Tongue (tissue), 2 donors: ENCODE measurements around the gene PUS10. TPM values are rescaled to one million over a fixed set of nuclear protein-coding genes. Genes with fewer than 3 reads are reported as not detected.

ENCODE experiments used
- DNase-seq: peaks from one replicate; pipeline ENCODE4 v3.0.0-alpha.2; 2015
- total RNA-seq: library from RNA; depleted of rRNA; stranded (reverse); fragments of >200 nt; gene quantifications from one replicate; pipeline ENCODE4 v1.2.3, GENCODE V29; 2014

The PUS10 gene
- total RNA-seq, 1 donor from 2014 or later = 8.2 TPM

DNA sequence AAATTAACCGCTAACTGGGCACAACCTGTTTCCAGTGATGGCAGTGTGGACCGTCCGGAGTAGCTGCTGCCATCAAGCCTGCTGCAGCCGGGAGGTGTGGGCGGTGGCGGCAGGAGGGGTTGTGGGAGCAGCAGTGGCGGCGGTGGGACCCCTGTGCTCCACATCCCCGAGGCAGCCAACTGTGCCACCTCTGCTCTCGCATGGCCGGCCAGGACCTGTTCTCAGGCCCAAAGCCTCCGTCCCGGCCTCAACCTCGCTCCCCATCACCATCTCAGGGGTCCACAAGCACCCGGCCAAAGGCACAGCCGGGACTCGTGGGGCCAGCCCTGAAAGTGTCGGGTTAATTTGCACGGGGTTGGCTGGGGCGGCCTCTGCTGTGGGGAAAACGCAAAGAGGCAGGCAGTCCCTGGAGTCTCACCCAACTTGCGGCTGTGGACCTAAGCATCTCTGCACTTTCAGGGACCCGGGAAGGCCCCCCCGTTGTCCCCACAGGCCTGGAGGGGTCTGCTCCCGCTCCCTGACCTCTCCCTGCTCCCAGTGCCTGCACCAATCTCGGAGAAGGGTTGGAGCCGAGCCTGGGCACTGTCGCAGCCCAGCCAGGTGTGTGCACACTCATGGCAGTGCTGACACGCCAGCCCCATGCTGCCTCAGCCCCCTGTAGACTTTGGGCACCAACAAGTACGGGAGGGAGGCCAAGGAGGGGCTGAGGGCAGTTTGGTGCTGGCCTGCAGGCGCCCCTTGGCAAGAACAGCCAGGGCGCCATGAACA lies 45.0 kb downstream of the PUS10 start:
- no peak for DNase-seq

DNA sequence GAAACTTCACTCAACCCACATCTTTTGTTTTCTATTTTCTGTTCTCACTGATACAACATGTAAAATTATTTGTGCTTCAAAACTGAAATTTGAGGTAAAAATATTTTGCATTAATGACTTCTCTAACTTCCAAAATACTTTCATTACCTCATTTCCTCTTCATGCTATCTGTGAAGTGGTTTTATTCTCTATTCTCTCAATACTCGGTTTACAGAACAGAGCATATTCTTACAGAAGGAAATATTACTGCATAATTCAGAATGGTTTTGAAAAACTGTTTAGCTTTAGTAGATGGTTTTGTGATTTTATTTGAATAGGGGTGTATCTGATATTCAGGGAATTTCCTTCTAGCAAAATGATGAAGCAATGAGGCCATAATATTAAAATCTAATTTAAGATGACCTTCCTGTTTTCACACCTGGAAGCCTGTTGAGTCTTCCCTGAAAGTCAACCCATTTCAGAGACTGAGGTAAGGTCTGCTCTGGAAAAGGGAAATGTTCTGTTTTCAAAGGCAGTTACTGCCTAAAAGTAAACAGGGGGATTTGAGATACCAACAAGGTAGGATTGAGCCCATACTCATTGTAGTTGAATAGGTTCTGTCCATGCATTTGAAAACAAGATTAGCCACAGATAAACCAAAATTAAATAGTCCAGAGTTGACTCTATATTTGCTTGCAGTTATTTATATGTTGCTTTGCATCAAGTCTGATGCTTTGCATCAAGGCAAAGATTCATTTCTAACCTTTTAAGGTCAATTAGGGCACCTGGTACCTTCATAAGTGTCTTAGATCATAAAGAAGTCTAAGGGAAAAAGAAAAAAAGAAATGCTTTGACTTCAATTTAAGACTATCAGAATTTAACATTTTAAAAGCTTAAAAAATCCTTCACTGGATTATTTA lies 51.3 kb downstream of the PUS10 start:
- no peak for DNase-seq

- DNase-seq = no peak
Measured at GRCh38 chr2:60965499-60965785, 52.6 kb downstream of the PUS10 start.

GRCh38 chr2:60964651-60965498 lies 53.2 kb downstream of the PUS10 start:
- no peak for DNase-seq

GRCh38 chr2:60963190-60963589 lies 54.9 kb downstream of the PUS10 start:
- peak; percentile 11 for DNase-seq

- DNase-seq = no peak
Measured at GRCh38 chr2:60962528-60962927, 55.5 kb downstream of the PUS10 start.

DNA sequence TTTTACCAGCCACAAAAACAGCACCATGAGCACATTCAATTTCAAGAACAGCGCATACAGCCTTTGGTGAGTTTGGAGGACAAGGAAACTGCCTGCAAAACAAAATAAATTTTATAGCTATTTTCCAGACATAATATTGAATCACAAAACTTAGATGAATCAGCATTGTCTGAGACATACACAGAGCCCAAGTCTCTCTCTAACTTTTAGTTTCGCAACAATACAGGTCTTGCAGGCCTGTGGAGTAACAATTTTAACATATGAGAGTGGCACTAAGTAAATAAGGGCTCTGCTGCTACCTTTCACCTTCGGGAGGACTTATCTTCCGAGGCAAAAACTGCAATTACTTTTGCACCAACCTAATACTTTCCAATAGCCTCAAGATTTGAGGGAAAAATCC lies 56.6 kb downstream of the PUS10 start:
- no peak for DNase-seq

DNA sequence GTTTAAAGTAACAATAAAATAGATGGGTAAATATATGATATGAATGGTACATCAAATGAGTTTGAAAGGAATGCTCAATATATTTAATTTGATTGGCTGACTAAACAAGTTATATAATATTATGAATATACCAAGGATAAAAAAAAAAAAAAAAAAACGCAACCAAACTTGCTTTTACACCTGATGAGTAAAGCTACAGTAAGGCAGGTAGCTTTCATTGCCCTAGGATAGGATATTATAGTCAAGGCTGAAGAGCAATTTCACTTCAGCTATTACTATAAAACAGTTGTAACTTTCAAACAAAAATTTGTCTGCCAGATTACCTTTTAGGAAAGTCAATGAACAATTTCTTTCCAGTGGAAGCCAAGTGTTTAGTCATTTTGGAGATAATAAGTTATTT lies 57.3 kb downstream of the PUS10 start:
- DNase-seq = no peak

GRCh38 chr2:60959501-60959900 lies 58.6 kb downstream of the PUS10 start:
- DNase-seq = no peak

DNA sequence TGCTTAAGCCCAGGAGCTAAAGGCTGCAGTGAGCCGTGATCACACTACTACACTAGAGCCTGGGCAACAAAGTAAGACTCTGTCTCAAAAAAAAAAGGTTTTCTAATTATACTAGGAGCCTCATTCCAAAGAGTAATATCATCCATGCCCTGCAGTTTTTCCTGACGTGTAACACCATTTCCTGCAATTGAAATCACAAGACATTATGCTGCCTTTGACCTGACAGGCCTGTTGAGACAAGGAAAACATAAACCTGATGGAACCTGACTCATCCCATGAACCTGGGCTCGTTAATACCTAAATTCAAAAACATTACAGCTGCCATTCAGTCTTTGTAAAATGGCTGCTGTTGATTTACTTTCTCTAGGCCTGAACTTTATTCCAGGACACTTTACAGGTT lies 59.3 kb downstream of the PUS10 start:
- no peak for DNase-seq

GRCh38 chr2:60958361-60958760 lies 59.7 kb downstream of the PUS10 start:
- no peak for DNase-seq

DNA sequence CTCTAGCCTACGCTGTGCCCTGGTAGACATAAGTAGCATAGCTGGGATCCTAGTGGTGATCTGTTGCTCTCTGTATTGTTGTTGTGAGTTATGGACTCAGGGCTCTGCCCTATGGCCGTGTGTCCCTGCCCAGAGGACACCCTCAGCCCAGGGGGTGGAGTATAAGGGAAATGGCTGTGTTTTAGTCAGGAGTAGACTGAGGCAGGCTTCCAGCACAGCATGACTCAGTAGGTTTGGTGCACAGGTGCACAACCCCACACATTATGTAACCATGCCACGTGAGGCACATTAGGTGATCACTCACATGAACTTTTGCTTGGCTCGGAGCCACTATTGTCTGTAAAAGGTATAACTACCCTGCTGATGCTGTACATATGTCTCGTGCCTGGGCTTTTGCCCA lies 60.4 kb downstream of the PUS10 start:
- no peak for DNase-seq

DNA sequence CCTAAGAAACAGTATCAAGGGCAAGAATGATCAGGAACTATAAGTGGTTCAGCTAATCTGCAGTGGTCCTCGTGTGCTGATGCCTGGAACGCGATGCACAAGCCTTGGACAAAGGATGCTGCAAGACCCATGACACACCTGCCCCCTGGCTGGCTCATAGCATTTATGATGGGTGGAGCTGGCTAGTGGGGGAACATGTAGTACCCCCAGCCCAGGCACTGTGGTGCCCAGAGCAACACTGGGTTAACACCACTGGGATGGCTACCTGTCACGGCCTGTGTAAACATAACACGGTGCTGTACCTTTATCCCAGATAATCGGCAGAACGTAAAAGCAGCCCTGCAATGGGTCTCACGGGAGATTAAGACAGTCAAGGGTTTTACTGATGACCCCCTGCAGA lies 60.8 kb downstream of the PUS10 start:
- no peak for DNase-seq

- DNase-seq = no peak
Measured at GRCh38 chr2:60954139-60954538, 63.9 kb downstream of the PUS10 start.

GRCh38 chr2:60948926-60949579 lies 69.0 kb downstream of the PUS10 start:
- no peak for DNase-seq

DNA sequence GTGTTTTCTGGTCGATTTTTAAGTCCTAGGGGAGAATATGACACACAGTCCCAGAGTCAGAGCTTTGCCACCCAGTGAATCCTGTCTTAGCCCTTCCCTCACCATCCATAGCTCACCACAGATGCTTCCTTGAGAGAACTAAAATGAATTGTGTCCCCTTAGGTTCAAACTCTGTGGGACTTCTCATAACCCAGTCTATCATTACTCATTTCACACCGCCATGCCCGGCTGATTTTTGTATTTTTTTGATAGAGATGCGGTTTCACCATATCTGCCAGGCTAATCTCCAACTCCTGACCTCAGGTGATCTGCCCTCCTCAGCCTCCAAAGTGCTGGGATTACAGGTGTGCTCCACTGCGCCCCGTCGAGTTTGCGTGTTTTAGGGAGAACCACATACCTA lies 69.9 kb downstream of the PUS10 start:
- DNase-seq = no peak

GRCh38 chr2:60947056-60947455 lies 71.0 kb downstream of the PUS10 start:
- DNase-seq = no peak

DNA sequence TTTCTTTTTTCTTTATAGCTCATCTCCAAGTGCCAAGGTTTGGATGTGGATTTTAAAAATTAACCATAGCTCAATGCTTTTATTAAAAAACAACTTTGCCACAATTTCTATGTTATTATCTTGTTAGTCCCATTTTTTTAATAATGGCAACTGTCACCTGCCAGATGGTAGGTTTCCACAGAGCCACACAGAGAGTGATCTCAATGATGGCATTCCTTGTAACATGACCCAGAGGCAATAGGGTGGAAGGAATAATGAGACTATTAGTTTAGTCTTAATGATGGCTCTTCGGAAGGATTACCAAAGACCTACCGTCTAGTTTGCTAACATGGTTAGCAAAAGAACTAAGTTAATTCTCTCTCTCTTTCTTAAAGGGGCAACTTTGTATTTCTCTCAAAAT lies 72.7 kb downstream of the PUS10 start:
- no peak for DNase-seq

DNA sequence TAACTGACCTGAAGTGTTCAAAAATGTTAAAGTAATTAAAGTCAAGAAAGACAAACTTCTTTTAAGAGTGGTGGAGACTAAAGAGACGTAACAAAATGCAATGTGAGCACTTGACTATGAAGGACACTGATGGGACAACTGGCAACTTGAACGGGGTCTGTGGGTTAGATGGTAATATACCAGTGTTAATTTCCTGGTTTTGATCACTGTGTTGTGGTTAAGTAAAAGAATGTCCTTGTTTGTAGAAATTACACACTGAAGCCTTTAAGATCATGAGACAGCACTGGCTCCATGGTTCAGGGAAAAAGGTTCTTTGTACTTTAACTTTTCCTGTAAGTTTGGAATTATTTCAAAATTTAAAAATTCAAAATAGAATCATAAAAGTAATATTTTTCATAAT lies 78.4 kb downstream of the PUS10 start:
- DNase-seq = no peak

DNA sequence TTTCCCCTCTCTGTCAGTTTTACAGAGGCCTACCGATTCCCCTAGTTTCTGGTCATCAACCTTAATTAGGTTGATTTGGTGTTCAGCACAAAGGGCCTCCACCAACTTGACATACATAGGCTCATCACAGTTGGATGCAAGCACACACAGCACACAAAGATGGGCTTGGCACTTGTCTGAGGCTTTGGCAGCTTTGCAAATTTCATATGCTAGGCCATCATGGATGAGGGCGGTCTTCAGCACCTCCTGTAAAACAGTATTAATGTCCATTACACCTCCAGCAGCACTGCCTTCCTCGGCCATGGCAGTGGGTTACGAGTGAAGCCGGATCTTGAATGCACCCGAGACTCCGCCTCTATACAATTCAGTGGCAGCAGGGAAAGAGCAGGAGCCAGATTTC lies 79.8 kb downstream of the PUS10 start:
- no peak for DNase-seq

DNA sequence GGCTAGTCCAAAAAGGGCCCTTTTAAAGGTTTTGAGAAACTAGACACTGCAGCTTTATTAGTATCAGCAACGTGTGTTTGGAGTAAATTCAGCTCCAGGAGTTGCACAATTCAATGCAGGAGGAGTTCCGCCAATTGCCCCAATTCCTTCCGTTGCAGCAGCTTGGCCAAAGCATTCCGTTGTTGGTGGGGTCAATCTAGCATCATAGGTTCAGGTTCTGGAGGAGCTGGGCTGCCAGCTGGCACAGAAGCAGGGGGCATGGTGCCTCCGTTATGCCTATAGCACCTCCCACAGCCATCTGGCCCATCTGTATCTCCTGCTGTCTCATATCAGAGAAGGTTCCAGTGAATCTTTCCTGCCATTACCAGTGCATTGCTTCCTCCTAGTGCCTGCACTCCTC lies 81.3 kb downstream of the PUS10 start:
- DNase-seq = no peak

DNA sequence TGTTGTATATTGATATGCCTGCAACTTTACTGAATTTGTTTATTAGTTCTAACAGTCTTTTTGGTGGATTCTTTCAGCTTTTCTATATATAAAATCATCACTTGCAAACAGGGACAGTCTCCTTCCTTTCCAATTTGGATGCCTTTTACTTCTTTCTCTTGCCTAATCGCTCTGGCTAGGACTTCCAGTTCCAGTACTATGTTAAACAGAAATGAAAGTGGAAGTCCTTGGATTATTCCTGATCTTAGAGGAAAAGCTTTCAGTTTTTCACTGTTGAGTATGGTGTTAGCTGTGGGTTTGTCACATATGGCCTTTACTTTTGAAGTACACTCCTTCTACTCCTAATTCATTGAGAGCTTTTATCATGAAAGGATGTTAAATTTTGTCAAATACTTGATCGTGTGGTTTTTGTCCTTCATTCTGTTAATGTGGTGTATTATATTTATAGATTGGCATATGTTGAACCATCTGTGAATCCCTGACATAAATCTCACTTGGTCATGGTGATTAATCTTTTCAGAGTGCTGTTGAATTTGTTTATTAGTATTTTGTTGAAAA lies 83.8 kb downstream of the PUS10 start:
- no peak for DNase-seq
